Naive thymus-derived CD4-positive, alpha-beta T cell (primary cell): ENCODE results near the gene ADM5. TPM values are rescaled to one million over a fixed set of nuclear protein-coding genes. Genes with fewer than 3 reads are reported as not detected.

Experiments
- ATAC-seq: fragments of 150-1000 bp; cut with Tn5 transposase; 2 replicates; pipeline ENCODE4 v1.10.0; 2021; ENCODE audit warnings: mild to moderate bottlenecking, moderate library complexity
- CTCF ChIA-PET: fragments of 350-600 bp; sonication (Branson Sonifier 250); formaldehyde crosslinking; loops from one replicate; lab custom pipeline; 2021; ENCODE audit warnings: antibody characterized with exemption; lab: Charles Lee
- POLR2A ChIA-PET: fragments of 350-600 bp; sonication (Branson Sonifier 250); formaldehyde crosslinking; loops from one replicate; lab custom pipeline; 2021; ENCODE audit warnings: antibody characterized with exemption, inconsistent platforms; lab: Charles Lee
- DNase-seq, 9 donors: peaks; one replicate each; pipeline versions ENCODE4 v3.0.0 to v3.0.0-alpha.2; 2020 to 2022; ENCODE audit warnings: mixed read lengths in 1 of 9
- H3K27ac ChIP-seq: one replicate; pipeline ENCODE4 v1.7.0; 2013; ENCODE audit warnings: mild to moderate bottlenecking, low read depth, low read length, moderate library complexity
- H3K27me3 ChIP-seq, 2 donors: one replicate each; pipeline ENCODE4 v1.7.0; 2013; ENCODE audit warnings: low read length in 2 of 2, mild to moderate bottlenecking in 2 of 2, moderate library complexity in 2 of 2; ENCODE audit not compliant: control insufficient read depth in 2 of 2, insufficient read depth in 2 of 2
- H3K36me3 ChIP-seq, 3 experiments: 1 replicate in 2 of 3; 2 replicates in 1 of 3; pipeline ENCODE4 v1.7.0; 2013; ENCODE audit warnings: low read length in 3 of 3, mild to moderate bottlenecking in 3 of 3, moderate library complexity in 1 of 3; ENCODE audit not compliant: insufficient read depth in 3 of 3, control insufficient read depth in 2 of 3
- H3K4me1 ChIP-seq, 2 donors: one replicate each; pipeline ENCODE4 v1.7.0; 2013; ENCODE audit warnings: low read length in 2 of 2, mild to moderate bottlenecking in 2 of 2, moderate library complexity in 1 of 2; ENCODE audit not compliant: control insufficient read depth in 2 of 2, insufficient read depth in 2 of 2
- H3K4me3 ChIP-seq: 2 replicates; pipeline ENCODE4 v1.7.0; 2013; ENCODE audit warnings: mild to moderate bottlenecking, low read length
- H3K9me3 ChIP-seq, 3 experiments: 1 replicate in 2 of 3; 2 replicates in 1 of 3; pipeline ENCODE4 v1.7.0; 2013; ENCODE audit warnings: low read length in 3 of 3; ENCODE audit not compliant: control insufficient read depth in 2 of 3
- H3K27ac Mint-ChIP-seq, 9 donors: one replicate each; pipeline ENCODE4 v1.8.0; 2020 to 2022; ENCODE audit warnings: mixed read lengths in 9 of 9, mild to moderate bottlenecking in 8 of 9, moderate library complexity in 5 of 9, inconsistent platforms in 2 of 9
- H3K27me3 Mint-ChIP-seq, 5 donors: one replicate each; pipeline ENCODE4 v1.8.0; 2021 to 2022; ENCODE audit warnings: mixed read lengths in 5 of 5, mild to moderate bottlenecking in 1 of 5
- H3K36me3 Mint-ChIP-seq, 5 donors: one replicate each; pipeline ENCODE4 v1.8.0; 2020 to 2022; ENCODE audit warnings: mixed read lengths in 5 of 5, mild to moderate bottlenecking in 3 of 5, inconsistent platforms in 1 of 5
- H3K4me1 Mint-ChIP-seq, 7 donors: one replicate each; pipeline ENCODE4 v1.8.0; 2020 to 2022; ENCODE audit warnings: mixed read lengths in 7 of 7, mild to moderate bottlenecking in 3 of 7, inconsistent platforms in 1 of 7
- H3K4me3 Mint-ChIP-seq, 10 donors: one replicate each; pipeline ENCODE4 v1.8.0; 2020 to 2022; ENCODE audit warnings: mild to moderate bottlenecking in 10 of 10, mixed read lengths in 10 of 10, moderate library complexity in 6 of 10, inconsistent platforms in 2 of 10
- H3K9me3 Mint-ChIP-seq, 11 donors: one replicate each; pipeline ENCODE4 v1.8.0; 2020 to 2022; ENCODE audit warnings: mixed read lengths in 11 of 11, mild to moderate bottlenecking in 4 of 11, inconsistent platforms in 1 of 11, moderate library complexity in 1 of 11
- intact Hi-C, 2 donors: fragments of 100-400 bp; cut with micrococcal nuclease; formaldehyde crosslinking; loops; one replicate each; pipeline ENCODE4 v1.15.1; 2023
- polyA plus RNA-seq, 2 donors: library from polyadenylated mRNA; unstranded; fragments of 300-500 nt; fragmentation: Illumina TruSeq; gene quantifications; one replicate each; pipeline ENCODE4 v1.2.3, GENCODE V29; 2021
- total RNA-seq, 6 experiments: library from RNA in 5 of 6; stranded (reverse) in 5 of 6; gene quantifications; 1 replicate in 5 of 6; 2 replicates in 1 of 6; pipeline ENCODE4 v1.2.3 and lab custom pipeline; 2021 to 2026

The ADM5 gene
- total and polyA plus RNA-seq, 7 experiments from 2014 or later = 0.34 to 7.5 (median 4.1) TPM; not detected in 1

DNA sequence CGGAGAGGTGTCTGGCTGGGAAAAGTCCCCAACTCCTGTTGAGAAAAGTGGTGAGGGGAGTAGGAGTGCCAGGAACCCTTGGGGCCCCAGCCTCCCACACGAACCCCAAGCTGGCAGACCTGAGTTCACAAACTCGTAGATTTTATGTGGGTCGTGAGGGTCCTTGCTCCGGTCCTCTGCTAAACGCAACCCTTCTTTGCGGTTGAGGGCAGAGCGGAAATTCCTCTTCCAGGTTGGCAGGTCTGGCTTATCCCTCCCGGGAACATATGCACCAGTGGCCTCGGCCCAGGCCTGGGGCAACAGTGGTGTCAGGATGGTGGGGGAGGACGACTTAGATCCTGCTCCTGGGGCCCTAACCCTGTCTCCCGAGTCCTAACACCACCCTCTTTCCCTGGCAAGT, 26.2 kb upstream of the ADM5 start:
- H3K9me3 ChIP-seq = no peaks in the 10 kb centered on the region
- intact Hi-C loops = no loop called here
- peaks cover 23% of the 10 kb centered on the region in 2 donors for H3K4me1 ChIP-seq
- no peaks in the 10 kb centered on the region for H3K27me3 ChIP-seq
- Mint-ChIP-seq H3K27me3 (peaks cover 0 to 2% (median 0%) of the 10 kb centered on the region in 5 donors), H3K27ac (peak overlapping the region; percentile 96 to 99 (median 97)), H3K4me3 (peak overlapping the region in 9 of 10 donors; percentile 82 to 100 (median 99)), H3K4me1 (peaks cover 24 to 53% (median 42%) of the 10 kb centered on the region in 7 donors), H3K9me3 (peaks cover 0 to 4% (median 0%) of the 10 kb centered on the region in 11 donors), H3K36me3 (peaks cover 0 to 17% (median 0%) of the 10 kb centered on the region in 5 donors)
- ChIA-PET POLR2A (interaction anchor here (0.7 to 14.1 kb wide), 11 partner anchors 8 to 670 kb away, joined by 3 to 187 read pairs (median 9); partner anchors contain the start of genes GYS1, PRMT1, PRR12 and RPS11), CTCF (interaction anchor here (0.6 to 1.2 kb wide), 4 partner anchors 9 to 204 kb away, joined by 3 to 4 read pairs (median 4); partner anchors contain the start of gene PNKP)
- ATAC-seq (no peak), DNase-seq (no peak)
- H3K36me3 ChIP-seq = peaks cover 0 to 59% (median 19%) of the 10 kb centered on the region in 3 experiments
- H3K4me3 ChIP-seq = peak overlapping the region; percentile 95
- peak overlapping the region; percentile 80 for H3K27ac ChIP-seq

DNA sequence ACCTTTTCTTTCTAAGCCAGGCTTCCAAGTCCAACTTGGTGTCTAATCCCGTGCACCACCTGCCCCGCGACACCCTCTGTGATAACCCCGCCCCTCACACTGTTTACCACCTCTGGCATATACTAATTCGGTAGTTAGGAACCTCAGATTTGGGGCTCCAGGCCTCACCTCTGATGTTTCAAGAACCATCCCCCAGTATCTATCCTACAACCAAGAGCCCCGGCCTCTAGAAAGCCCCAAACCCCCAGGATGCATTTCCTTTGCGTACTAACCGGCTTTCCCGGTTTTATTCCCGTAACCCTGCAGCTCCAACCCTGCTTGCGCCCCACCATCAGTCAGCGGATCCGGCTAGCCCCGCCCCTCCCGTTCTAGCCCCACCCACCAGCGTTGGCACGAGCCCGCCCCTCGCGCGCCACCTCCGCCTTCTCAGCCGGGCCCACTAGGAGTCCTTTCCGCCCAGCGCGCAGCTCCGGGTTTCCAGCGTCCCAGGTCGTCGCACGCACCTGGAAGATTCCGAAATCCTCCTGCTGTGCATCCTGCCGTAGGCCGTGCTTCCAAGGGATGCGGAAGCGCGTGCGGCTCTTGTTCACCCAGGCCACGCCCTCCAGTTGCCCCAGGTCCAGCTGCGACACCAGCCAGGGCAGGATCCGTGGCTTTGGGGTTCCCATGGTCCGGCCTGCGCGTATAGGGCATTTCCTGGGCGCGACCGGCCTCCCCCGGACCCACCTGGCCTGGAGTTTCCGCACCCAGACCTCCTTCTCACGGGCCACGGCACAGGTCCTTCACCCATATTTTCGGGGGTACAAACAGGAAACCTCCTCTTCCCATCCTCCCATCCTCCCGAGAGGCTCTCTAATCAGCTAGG, 25.0 kb upstream of the ADM5 start:
- H3K9me3 Mint-ChIP-seq = peaks cover 0 to 4% (median 0%) of the 10 kb centered on the region in 11 donors

DNA sequence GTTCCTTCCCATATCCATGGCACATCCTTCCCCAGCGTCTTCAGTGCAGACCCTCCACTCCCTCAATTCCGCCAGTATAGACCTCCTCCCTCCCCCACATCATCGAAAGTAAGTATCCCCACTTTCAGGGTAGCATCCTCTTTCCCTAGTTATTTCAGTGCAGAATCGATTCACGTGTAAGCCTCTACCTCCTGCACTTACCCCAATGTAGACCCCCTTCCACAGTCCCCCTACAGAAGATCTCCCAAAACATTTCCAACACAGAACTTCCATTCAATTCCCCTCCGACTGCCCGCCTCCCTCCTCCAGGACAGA, 24.4 kb upstream of the ADM5 start:
- Histone ChIP-seq H3K4me3 (peak overlapping the region; percentile 95), H3K27ac (peak overlapping the region; percentile 80), H3K4me1 (peaks cover 23% of the 10 kb centered on the region in 2 donors), H3K9me3 (no peaks in the 10 kb centered on the region), H3K36me3 (peaks cover 0 to 47% (median 14%) of the 10 kb centered on the region in 3 experiments), H3K27me3 (no peaks in the 10 kb centered on the region)
- ChIA-PET CTCF (interaction anchor here (1.3 to 2.2 kb wide), 2 partner anchors 25 to 119 kb away, joined by 3 to 8 read pairs; partner anchors contain the start of gene RRAS), POLR2A (interaction anchor here (0.8 to 14.1 kb wide), 13 partner anchors 10 to 213 kb away, joined by 3 to 187 read pairs (median 9); partner anchors contain the start of genes AKT1S1, NOSIP, PIH1D1 and PRMT1)
- peak overlapping the region; percentile 97 to 100 (median 99) for H3K4me3 Mint-ChIP-seq
- H3K36me3 Mint-ChIP-seq = peaks cover 4 to 20% (median 4%) of the 10 kb centered on the region in 5 donors
- H3K4me1 Mint-ChIP-seq = peaks cover 24 to 51% (median 44%) of the 10 kb centered on the region in 7 donors
- intact Hi-C loops = loop anchor here (1.0 to 2.0 kb wide), 9 partner anchors 11 to 546 kb away; partner anchors contain the start of genes AKT1S1 (in 1 of the 2), ALDH16A1 (in 1 of the 2), C19orf73 (in 1 of the 2) and NOSIP (in 1 of the 2)
- no peak for DNase-seq
- no peak for ATAC-seq
- H3K9me3 Mint-ChIP-seq = peaks cover 0 to 4% (median 0%) of the 10 kb centered on the region in 11 donors
- H3K27me3 Mint-ChIP-seq = peaks cover 0 to 2% (median 0%) of the 10 kb centered on the region in 5 donors
- H3K27ac Mint-ChIP-seq = peak overlapping the region; percentile 96 to 99 (median 97)

More for the DNA sequence above, 25.0 kb upstream of the ADM5 start:
- Histone ChIP-seq H3K4me3 (peak overlapping the region; percentile 95), H3K27me3 (no peaks in the 10 kb centered on the region), H3K36me3 (peaks cover 0 to 48% (median 15%) of the 10 kb centered on the region in 3 experiments), H3K4me1 (peaks cover 23% of the 10 kb centered on the region in 2 donors), H3K9me3 (no peaks in the 10 kb centered on the region), H3K27ac (peak overlapping the region; percentile 80)
- Mint-ChIP-seq H3K27ac (peak overlapping the region; percentile 96 to 99 (median 97)), H3K4me1 (peaks cover 24 to 53% (median 42%) of the 10 kb centered on the region in 7 donors), H3K27me3 (peaks cover 0 to 2% (median 0%) of the 10 kb centered on the region in 5 donors), H3K36me3 (peaks cover 0 to 17% (median 4%) of the 10 kb centered on the region in 5 donors), H3K4me3 (peak overlapping the region; percentile 97 to 100 (median 99))
- intact Hi-C loops = loop anchor here (1.0 to 2.0 kb wide), 10 partner anchors 12 to 546 kb away; partner anchors contain the start of genes AKT1S1 (in 1 of the 2), ALDH16A1 (in 1 of the 2), C19orf73 (in 1 of the 2) and NOSIP (in 1 of the 2)
- POLR2A ChIA-PET = interaction anchor here (0.7 to 14.1 kb wide), 19 partner anchors 9 to 671 kb away, joined by 3 to 187 read pairs (median 5); partner anchors contain the start of genes AKT1S1, FUZ, GYS1 and NOSIP
- CTCF ChIA-PET = interaction anchor here (0.7 to 2.2 kb wide), 5 partner anchors 7 to 118 kb away, joined by 3 to 8 read pairs (median 3); partner anchors contain the start of gene RRAS
- peak; percentile 77 to 89 (median 88) for DNase-seq
- peak; percentile 82 for ATAC-seq

DNA sequence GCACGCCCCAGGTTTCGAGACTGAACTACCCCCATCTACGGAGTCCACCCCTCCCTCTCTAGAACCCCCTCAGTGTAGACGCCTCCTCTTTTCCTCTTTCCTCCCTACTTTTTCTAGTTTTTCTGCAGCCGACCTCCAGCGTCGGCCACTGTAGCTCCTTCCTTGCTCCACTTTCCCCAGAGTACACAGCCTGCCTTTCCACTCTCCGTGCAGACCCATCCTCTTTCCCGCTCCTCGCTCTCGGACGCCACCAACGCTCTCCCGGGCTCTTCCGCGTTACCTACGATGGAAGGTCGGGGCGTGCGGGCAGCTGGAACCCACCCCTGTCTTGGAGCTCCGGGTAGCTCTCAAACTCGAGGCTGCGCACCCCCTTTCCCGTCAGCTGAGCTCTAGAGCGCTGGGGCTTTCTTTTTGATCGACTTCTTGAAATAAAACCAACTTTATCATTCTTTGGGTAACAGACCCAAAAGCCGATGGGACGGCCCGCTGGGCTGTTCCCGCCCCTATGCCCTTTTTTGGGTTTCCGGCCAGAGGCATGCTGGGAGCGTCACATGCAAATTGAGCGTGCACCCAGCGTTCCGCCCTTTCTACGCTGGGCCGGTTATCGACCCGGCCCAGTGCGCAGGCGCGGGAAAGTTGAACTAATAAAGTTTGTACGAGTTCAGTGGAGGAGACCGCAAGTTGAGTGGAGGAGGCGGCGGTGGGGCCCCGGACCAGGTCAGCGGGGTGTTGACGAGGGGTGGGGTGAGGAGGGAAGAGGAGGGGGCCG, 23.9 kb upstream of the ADM5 start, which contains the start of the genes BCL2L12 and IRF3:
BCL2L12 (plus strand) TSS at position 583 of the 769 bp plus-strand sequence. CDS start 760 bp downstream, outside the sequence.
IRF3 (minus strand) TSS at position 507 of the 769 bp plus-strand sequence. CDS start 1,019 bp downstream, outside the sequence.
- ChIA-PET CTCF (interaction anchor here (1.3 to 2.2 kb wide), 2 partner anchors 25 to 120 kb away, joined by 3 to 8 read pairs; partner anchors contain the start of gene RRAS), POLR2A (interaction anchor here (0.9 to 14.1 kb wide), 13 partner anchors 10 to 214 kb away, joined by 3 to 187 read pairs (median 9); partner anchors contain the start of genes AKT1S1, NOSIP, PIH1D1 and PRMT1)
- Histone ChIP-seq H3K9me3 (no peaks in the 10 kb centered on the region), H3K27me3 (no peaks in the 10 kb centered on the region), H3K4me3 (peak within 1 kb of the TSS; percentile 95), H3K27ac (peak within 1 kb of the TSS; percentile 80), H3K36me3 (peaks cover 0 to 47% (median 14%) of the 10 kb centered on the region in 3 experiments), H3K4me1 (peaks cover 23% of the 10 kb centered on the region in 2 donors)
- peaks cover 24 to 47% (median 39%) of the 10 kb centered on the region in 7 donors for H3K4me1 Mint-ChIP-seq
- peak within 1 kb of the TSS; percentile 97 to 100 (median 99) for H3K4me3 Mint-ChIP-seq
- H3K9me3 Mint-ChIP-seq = peaks cover 0 to 4% (median 0%) of the 10 kb centered on the region in 11 donors
- peak within 1 kb of the TSS; percentile 96 to 99 (median 97) for H3K27ac Mint-ChIP-seq
- H3K27me3 Mint-ChIP-seq = peaks cover 0 to 2% (median 0%) of the 10 kb centered on the region in 5 donors
- intact Hi-C loops = loop anchor here (1.0 to 2.0 kb wide), 9 partner anchors 11 to 547 kb away; partner anchors contain the start of genes AKT1S1 (in 1 of the 2), ALDH16A1 (in 1 of the 2), C19orf73 (in 1 of the 2) and NOSIP (in 1 of the 2)
- DNase-seq (peak; percentile 99), ATAC-seq (peak; percentile 90)
- peaks cover 4 to 18% (median 4%) of the 10 kb centered on the region in 5 donors for H3K36me3 Mint-ChIP-seq

DNA sequence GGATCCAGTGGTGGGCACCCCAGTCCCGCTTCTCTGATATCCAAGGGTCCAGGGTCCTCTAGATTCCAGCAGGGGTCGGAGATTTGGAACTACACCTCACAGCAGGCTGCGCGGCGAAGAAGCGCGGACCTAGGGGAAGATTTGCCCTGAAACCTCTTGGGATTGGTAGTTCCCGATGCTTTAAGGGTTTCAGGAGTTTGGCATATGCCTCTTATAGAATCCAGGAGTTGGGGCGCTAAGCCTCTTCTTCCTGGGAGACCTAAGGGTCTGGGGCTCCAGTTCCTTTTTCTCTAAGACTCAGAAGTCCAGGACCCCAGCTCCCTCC, 23.3 kb upstream of the ADM5 start:
- H3K36me3 ChIP-seq = peaks cover 0 to 43% (median 13%) of the 10 kb centered on the region in 3 experiments
- POLR2A ChIA-PET = interaction anchor here (0.7 to 14.1 kb wide), 10 partner anchors 10 to 185 kb away, joined by 3 to 187 read pairs (median 10); partner anchors contain the start of genes NOSIP, PRMT1, PRR12 and RPS11

More for the DNA sequence above, 23.3 kb upstream of the ADM5 start:
- peaks cover 23% of the 10 kb centered on the region in 2 donors for H3K4me1 ChIP-seq
- DNase-seq = no peak
- CTCF ChIA-PET = interaction anchor here (0.6 to 2.2 kb wide), 2 partner anchors 26 to 139 kb away, joined by 3 to 8 read pairs; partner anchors contain the start of gene RRAS
- H3K9me3 ChIP-seq = no peaks in the 10 kb centered on the region
- H3K27me3 ChIP-seq = no peaks in the 10 kb centered on the region
- Mint-ChIP-seq H3K4me3 (peak overlapping the region; percentile 97 to 100 (median 99)), H3K4me1 (peaks cover 24 to 47% (median 39%) of the 10 kb centered on the region in 7 donors), H3K27ac (peak overlapping the region; percentile 96 to 99 (median 97)), H3K9me3 (peaks cover 0 to 4% (median 0%) of the 10 kb centered on the region in 11 donors), H3K36me3 (peaks cover 4 to 18% (median 4%) of the 10 kb centered on the region in 5 donors), H3K27me3 (peaks cover 0 to 2% (median 0%) of the 10 kb centered on the region in 5 donors)
- H3K4me3 ChIP-seq = peak overlapping the region; percentile 95
- intact Hi-C loops = no loop called here
- peak; percentile 2 for ATAC-seq
- H3K27ac ChIP-seq = peak overlapping the region; percentile 80
